Uterus (tissue), 4 donors: ENCODE results near the gene ABCA1. TPM values are rescaled to one million over a fixed set of nuclear protein-coding genes. Genes with fewer than 3 reads are reported as not detected.

Source experiments
- DNase-seq, 2 donors: peaks; one replicate each; pipeline ENCODE4 v3.0.0-alpha.2; 2019 to 2020
- H3K27ac ChIP-seq, 2 donors: fragments of 200-600 bp; sonication (generic); 1 replicate in 1 of 2; 2 replicates in 1 of 2; pipeline ENCODE4 v1.5.1; 2016 to 2018
- H3K27me3 ChIP-seq, 2 donors: fragments of 200-600 bp; sonication (generic); one replicate each; pipeline ENCODE4 v1.5.1; 2018 to 2019; ENCODE audit warnings: control low read depth in 1 of 2
- H3K36me3 ChIP-seq, 2 donors: fragments of 200-600 bp; sonication (generic); one replicate each; pipeline ENCODE4 v1.5.1; 2019; ENCODE audit warnings: control low read depth in 1 of 2
- H3K4me1 ChIP-seq, 2 donors: fragments of 200-600 bp; sonication (generic); one replicate each; pipeline ENCODE4 v1.5.1; 2018 to 2019; ENCODE audit warnings: control low read depth in 1 of 2
- H3K4me3 ChIP-seq, 2 donors: fragments of 200-600 bp; sonication (generic); 1 replicate in 1 of 2; 2 replicates in 1 of 2; pipeline ENCODE4 v1.5.1; 2018 to 2019; ENCODE audit warnings: mild to moderate bottlenecking in 1 of 2
- H3K9me3 ChIP-seq, 2 donors: fragments of 200-600 bp; sonication (generic); one replicate each; pipeline ENCODE4 v1.5.1; 2019; ENCODE audit warnings: control low read depth in 1 of 2
- CTCF ChIP-seq, 4 experiments: fragments of 200-600 bp in 2 of 4; fragments of 450-650 bp in 2 of 4; sonication (generic) in 2 of 4; IDR thresholded peaks; one replicate each; pipeline ENCODE4 v1.5.1; 2016 to 2019; ENCODE audit warnings: antibody characterized with exemption in 4 of 4, mild to moderate bottlenecking in 2 of 4, moderate library complexity in 1 of 4
- POLR2A ChIP-seq, 2 donors: fragments of 450-650 bp; IDR thresholded peaks; one replicate each; pipeline ENCODE4 v1.6.1; 2016; ENCODE audit warnings: antibody characterized with exemption in 2 of 2, mild to moderate bottlenecking in 1 of 2, moderate library complexity in 1 of 2
- intact Hi-C: fragments of 100-400 bp; cut with DNase I; formaldehyde crosslinking; loops from one replicate; pipeline ENCODE4 v1.15.1; 2023; ENCODE audit warnings: low total_unique reads
- total RNA-seq, 4 donors: library from RNA; depleted of rRNA in 3 of 4; stranded (reverse); fragments of >200 nt in 3 of 4; gene quantifications; one replicate each; pipeline versions ENCODE4 v1.1.0 to v1.2.4, GENCODE V29; 2014 to 2023
- donor health status: DM: yes; HTN: yes; CAD: no.

ABCA1 gene
- total RNA-seq, 4 donors from 2014 or later = 13.8 to 43.3 (median 25.9) TPM

- H3K9me3 ChIP-seq = no peaks in the 10 kb centered on the region
- H3K27me3 ChIP-seq = no peaks in the 10 kb centered on the region
- H3K4me1 ChIP-seq = no peaks in the 10 kb centered on the region
- TF ChIP-seq CTCF (IDR thresholded peaks at IDR 0.05) (no peak), POLR2A (IDR thresholded peaks at IDR 0.05) (no peak)
- H3K36me3 ChIP-seq = no peaks in the 10 kb centered on the region
- no peak overlapping the region for H3K27ac ChIP-seq
- intact Hi-C loops = no loop called here
- no peak overlapping the region for H3K4me3 ChIP-seq
- no peak for DNase-seq
Observed at GRCh38 chr9:104779946-104780535, 147.9 kb downstream of the ABCA1 start.

DNA sequence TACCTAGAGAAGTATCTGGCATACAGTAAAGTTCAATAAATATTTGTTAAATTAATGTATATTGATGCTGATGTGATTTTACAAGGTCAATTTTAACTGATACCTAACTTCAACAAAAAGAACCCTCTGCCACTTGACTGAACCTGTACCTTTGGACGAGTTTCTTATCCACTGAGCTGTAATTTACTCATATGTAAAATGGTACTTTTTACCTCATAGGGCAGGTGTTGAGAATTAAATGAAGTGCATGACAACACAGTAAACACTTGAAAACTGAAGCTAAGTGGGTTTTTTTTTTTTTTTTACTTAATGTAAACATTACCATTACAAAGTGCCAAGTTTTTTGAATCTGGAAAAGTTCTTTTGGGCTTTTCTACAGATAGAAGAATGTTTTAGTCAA, 148.6 kb downstream of the ABCA1 start:
- TF ChIP-seq POLR2A (IDR thresholded peaks at IDR 0.05) = no peak
- no peak for TF ChIP-seq CTCF (IDR thresholded peaks at IDR 0.05)
- H3K9me3 ChIP-seq = no peaks in the 10 kb centered on the region
- DNase-seq = no peak
- no peak overlapping the region for H3K27ac ChIP-seq
- intact Hi-C loops = no loop called here
- no peaks in the 10 kb centered on the region for H3K4me1 ChIP-seq
- H3K4me3 ChIP-seq = no peak overlapping the region
- H3K36me3 ChIP-seq = no peaks in the 10 kb centered on the region
- no peaks in the 10 kb centered on the region for H3K27me3 ChIP-seq

DNA sequence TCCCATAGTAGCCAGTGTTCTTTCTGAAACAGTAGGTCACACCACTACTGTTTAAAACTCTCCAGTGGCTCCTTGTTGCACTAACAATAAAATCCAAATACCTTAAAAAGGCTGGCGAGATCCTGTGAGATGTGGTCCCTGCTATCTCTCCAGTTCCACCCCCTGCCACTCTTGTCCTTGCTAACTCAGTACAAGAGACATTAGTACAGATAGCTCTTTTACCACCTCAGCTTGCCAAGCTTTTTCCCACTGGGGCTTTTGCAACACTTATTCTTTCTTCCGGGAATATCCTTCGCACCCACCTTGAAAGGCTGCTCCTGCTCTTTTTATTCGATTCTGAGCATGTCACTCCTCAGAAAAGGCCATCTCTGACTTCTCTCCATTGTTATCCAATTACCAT, 149.2 kb downstream of the ABCA1 start:
- intact Hi-C loops = no loop called here
- no peak for DNase-seq
- no peak for TF ChIP-seq CTCF (IDR thresholded peaks at IDR 0.05)
- H3K9me3 ChIP-seq = no peaks in the 10 kb centered on the region
- H3K4me1 ChIP-seq = no peaks in the 10 kb centered on the region
- no peaks in the 10 kb centered on the region for H3K36me3 ChIP-seq
- no peak overlapping the region for H3K4me3 ChIP-seq
- no peak overlapping the region for H3K27ac ChIP-seq
- no peaks in the 10 kb centered on the region for H3K27me3 ChIP-seq

DNA sequence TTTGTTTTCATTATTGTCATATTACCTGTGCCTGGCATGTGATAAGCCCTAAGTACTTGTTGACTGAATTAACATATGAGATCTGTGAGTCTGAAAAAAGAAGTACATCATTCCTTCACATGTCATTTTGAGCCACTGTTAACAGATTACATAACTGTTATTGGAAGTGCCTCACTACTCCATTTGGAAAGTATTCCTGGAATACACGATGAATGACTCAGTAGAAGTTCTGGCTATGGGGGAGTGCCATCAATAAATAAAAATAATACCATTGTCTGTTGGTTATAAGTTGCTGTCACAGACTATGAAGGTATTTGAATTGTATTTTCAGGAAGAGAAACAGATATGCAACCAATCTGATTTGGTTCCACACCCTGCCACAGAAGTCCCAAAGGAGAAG, 151.2 kb downstream of the ABCA1 start:
- Histone ChIP-seq H3K4me1 (no peaks in the 10 kb centered on the region), H3K36me3 (no peaks in the 10 kb centered on the region), H3K4me3 (no peak overlapping the region), H3K27ac (no peak overlapping the region), H3K27me3 (no peaks in the 10 kb centered on the region), H3K9me3 (no peaks in the 10 kb centered on the region)
- TF ChIP-seq POLR2A (IDR thresholded peaks at IDR 0.05) (no peak), CTCF (IDR thresholded peaks at IDR 0.05) (no peak)
- no peak for DNase-seq
- intact Hi-C loops = no loop called here

GRCh38 chr9:104775976-104776375, 152.0 kb downstream of the ABCA1 start:
- Histone ChIP-seq H3K27ac (no peak overlapping the region), H3K9me3 (no peaks in the 10 kb centered on the region), H3K4me3 (no peak overlapping the region), H3K27me3 (no peaks in the 10 kb centered on the region), H3K4me1 (no peaks in the 10 kb centered on the region), H3K36me3 (no peaks in the 10 kb centered on the region)
- TF ChIP-seq CTCF (IDR thresholded peaks at IDR 0.05) = no peak
- no peak for TF ChIP-seq POLR2A (IDR thresholded peaks at IDR 0.05)
- DNase-seq = no peak
- intact Hi-C loops = no loop called here
